HG03103 (cell line): Measurements from ENCODE around the gene CEP83.
"Not testable (repeated sequence)": the region's sequence is repeated elsewhere in the genome, so short reads cannot be mapped to it uniquely, and the experiment has no call there.

Source experiments
- ATAC-seq: cut with Tn5 transposase; IDR thresholded peaks from one replicate; pipeline ENCODE4 v1.9.1; 2021; ENCODE audit warnings: low read depth; ENCODE audit not compliant: unreplicated experiment

The CEP83 gene

DNA sequence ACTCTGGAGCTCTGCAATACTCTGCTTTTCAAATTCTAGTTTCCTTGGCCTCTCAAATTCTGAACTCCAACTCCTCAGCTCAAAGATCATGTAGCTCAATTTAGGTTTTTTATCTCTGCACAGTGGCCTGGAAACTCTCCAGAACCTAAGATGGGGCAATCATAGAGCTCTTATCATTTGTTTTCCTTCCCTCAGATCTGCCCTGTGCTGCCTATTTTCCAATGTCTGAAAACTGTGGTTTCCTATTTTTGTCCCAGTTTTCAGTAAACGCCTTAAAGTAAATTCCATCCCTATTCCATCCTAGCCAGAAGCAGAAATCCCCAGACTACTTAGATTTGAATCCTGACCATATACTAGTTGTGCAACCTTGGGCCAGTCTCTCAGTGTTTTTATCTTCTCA is 73.2 kb downstream of the CEP83 start:
- ATAC-seq = no peak

DNA sequence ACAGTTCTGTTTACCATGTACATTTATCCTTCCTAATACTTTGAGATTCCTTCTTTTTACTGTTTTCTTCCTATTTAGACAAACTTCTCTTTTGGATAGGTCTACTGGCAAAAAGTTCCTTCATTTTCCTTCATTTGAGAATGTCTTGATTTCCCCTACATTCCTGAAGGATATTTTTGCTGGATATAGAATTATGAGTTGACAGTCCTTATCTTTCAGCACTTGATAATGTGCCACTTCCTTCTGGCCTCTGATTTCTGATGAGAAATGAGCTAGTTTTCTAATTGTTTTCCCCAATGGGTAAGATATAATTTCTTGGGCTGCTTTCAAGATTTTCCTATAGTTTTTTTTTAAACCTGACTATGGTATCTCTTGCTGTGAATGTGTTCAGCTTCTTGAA is 75.6 kb downstream of the CEP83 start:
- ATAC-seq = no peak

DNA sequence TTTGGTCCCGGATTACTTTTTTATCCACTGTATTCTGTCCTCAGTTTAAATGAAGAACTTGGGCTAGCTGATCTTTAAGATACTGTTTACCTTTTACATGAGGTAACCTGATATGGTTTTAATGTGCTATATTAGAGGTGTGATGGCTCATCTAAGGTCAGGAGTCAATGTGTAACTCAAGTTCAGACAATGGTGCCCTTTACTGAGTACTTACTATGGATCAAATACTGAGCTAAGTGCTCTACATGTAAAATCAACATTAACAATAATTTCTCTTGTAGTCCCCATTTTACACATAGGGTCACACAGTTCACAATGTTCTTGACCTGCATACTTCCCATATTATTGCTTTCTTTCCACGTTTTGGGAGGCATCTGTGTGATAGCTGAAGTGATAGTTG is 79.2 kb downstream of the CEP83 start:
- no peak for ATAC-seq

DNA sequence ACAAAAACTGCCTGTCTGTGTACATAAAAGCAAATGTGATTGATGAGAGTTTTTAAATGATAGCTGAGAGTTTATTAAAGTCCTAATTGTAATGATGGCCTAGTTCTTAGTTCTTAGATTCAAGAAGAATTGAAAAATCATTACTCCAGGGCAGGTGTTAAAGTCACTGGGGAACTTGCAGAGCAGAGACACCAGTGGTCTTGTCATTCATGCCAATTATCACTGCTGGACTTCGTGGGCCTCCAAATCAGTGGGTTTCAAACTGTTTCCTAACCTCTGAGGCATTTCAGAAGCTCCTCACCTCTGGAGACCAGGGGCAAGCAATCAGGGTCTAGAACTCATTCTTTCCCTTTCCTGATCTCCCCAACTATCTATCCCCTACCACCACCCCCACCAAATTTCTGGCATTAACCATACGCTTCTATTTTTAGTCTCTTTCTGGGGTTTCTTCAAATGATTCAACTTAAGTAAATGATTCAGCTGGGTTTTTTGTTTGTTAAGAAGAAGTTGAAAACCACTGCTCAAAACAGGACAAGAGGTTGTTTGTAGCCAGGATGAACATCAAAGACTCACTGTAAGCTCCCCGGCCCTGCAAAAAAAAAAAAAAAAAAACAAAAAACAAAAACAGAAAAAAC is 80.1 kb downstream of the CEP83 start:
- ATAC-seq = no peak

DNA sequence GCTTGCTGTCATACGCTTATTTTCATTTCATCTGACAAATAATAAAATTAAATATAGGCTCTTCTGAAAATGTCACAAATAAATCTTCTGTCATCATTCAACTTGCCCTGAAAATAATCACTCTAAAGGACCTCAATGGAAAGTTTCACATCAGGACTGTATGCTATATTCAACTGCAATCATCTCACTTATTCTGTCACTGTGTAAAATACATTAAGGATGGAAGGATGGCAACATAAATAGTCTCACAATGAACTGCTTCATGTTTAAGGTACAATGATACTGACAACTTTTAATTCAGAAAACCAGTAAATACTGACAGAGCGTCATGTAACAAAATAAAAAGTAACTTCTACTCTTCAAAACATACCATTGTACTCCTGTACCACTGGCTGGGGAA is 82.1 kb downstream of the CEP83 start:
- ATAC-seq = no peak

DNA sequence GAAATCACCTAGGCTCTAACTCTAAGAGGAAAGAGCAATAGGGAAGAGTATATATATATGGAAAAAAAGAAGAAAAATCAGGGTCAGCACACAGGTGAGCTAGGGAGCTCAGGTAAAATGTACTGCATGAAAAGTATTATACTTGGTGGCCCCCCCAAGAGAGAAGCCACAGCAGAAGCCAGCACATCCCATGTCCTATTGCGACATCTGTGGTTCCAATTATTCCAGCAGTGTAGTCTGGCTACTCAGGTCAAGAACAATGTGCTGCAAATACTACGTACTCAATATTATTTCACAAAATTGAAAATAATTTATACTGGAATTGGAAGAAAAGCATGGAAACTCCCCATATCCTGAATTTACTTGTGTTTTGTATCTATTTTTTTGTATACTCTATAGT is 85.5 kb downstream of the CEP83 start:
- ATAC-seq = no peak

DNA sequence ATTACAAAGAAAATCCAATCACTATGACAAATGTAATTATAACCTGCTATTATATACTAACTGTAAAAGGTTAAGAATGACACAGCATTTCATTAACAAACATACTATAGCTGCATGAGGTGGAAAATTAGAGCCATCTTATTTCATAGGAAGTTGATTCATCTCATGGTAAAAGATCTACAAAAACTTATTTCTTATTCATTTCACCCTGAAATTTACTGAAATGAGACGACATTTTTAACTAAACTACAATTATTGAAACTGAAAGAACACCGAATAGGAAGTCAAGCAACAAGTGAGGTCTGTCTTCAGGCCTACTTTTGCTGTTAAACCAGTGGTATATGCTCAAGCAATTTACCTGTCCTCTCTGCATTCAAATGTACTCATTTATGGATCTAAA is 87.2 kb downstream of the CEP83 start:
- ATAC-seq = no peak

DNA sequence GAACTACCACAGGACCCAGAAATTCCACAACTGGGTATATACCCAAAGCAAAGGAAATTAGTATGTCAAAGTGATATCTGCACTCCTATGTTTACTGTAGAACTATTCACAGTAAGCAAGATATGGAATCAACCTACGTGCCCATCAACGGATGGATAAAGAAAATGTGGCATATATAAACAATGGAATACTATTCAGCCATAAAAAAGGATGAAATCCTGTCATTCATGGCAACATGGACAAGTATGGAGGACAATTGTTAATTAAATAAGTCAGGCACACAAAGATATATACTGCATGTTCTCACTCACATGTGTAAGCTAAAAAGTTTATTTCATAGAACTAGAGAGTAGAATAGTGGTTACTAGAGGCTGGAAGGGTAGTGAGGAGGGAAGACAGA is 97.0 kb downstream of the CEP83 start:
- ATAC-seq = no peak

DNA sequence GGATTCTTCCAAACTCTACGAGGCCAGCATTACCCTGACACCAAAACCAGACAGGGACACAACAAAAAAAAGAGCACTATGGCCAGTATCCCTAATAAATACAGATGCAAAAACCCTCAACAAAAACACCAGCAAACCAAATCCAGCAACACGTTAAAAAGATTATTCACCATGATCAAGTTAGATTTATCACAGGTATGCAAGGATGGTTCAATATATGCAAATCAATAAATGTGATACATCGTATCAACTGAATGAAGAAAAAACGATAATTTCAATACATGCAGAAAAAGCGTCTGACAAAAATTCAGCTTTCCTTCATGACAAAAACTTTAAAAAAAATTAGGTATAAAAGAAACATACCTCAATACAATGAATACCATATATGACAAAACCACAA is 99.9 kb downstream of the CEP83 start:
- ATAC-seq = no peak

DNA sequence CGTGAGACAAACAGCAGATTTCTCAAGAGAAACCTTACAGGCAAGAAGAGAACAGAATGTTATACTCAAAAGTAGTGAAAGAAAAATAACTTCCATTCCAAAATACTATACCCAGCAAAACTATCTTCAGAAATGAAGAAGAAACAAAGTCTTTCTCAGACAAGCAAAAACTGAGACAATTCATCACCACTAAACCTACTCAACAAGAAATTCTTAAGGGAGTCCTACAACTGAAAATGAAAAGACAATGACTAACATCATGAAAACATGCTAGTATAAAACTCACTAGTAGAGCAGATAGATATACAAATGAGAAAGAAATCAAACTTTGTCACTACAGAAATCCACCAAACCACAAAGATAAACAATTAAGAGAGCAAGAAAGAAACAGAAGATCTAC is 106.5 kb downstream of the CEP83 start:
- no peak for ATAC-seq

DNA sequence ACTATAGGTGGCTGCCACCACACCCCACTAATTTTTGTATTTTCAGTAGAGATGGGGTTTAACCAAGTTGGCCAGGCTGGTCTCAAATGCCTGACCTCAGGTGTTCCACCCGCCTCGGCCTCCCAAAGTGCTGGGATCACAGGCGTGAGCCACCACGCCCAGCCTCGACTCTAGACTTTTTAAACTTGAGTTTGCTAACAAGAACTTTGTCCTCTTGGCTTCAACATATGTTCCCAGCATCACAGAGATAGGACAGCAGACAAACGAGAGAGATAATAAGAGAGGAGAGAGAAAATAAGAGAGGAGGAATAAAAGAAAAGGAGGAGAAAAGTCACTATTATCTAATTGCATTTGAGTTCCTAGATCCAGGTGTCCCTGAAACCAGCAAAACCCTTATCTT is 119.1 kb downstream of the CEP83 start:
- ATAC-seq = no peak

DNA sequence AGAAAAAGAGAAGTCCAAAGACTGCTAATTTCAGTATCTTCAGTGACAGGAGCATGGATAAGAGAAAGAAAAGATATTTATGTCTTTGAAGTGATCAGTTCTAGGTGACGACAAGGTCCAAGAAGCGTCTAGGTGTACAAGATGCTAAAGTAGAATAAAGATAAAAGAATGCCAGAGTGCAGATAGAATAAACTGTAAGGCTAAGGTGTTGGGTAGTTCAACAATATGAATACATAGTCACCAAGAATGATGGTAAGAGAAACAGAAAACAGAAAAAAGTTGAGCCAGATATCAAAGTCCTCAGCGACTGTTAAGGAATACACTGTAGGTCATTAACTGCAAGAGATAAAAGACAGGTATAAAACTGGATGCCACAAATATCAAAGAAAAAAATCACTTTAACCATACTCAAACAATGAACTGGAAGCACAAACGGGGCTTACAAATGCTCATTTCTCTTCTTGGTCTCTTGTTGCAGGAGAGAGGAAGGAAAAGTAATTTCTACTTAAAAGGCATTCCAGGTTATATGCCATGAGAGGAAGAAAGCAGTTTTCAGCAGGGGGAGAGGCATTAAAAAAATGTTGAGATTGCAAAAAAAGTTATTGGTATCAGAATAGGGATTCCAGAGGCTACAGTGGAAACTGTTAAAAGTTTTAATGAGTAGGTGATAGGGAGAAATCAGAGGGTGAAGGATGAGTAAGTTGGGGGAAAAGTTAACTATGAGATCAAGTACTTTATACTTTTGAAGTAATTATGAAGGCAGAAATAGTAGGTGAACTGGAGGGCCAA is 121.5 kb downstream of the CEP83 start:
- no peak for ATAC-seq

DNA sequence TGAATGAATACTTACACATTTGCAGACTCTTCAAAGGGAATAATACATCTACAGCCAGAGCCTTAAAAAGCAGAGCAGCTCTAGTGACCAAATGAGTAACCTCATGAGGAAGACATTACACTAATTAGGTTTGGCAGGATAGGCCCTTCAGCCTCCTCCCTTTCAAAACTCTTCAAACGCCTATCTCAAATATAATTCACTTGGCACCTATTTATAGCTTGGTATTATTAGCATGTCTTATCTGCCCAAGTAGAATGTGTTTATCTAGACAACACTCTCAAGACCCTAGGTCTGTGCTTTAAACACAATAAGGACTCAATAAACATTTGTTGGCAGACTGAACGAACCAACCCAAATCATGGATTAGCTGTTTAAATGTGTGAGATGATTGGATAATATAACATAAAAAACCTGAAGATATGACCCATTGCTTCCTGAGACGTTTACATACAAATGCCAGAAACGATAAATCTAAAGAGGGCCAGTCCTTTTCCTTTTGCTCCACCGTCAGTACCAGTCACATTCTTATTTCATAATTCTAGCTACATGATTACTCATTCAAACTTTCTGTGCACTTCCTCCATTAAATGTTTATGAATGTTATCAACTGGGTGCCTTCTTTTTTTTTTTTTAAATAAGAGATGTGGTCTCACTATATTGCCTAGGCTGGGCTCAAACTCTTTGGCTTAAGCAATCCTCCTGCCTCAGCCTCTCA is 123.3 kb downstream of the CEP83 start:
- no peak for ATAC-seq

DNA sequence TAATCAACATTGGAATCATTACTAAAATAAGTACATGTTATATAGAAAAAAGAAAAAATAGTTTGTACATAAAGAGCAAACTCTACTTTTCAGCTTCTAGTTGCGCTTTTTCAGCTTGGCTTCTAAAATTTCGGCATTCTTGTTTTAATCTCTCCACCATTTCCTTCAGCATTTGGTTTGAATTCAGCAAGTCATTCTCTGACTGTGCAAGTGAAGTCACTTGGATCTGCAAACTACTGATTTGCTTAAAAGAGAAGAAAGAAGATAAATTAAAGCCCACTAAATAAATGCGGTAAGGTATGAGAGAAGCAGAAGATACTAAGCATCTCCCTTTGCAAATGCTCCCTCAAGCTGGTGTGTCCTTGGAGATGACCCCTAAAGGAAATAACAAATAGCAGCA is 126.3 kb downstream of the CEP83 start:
- no peak for ATAC-seq

DNA sequence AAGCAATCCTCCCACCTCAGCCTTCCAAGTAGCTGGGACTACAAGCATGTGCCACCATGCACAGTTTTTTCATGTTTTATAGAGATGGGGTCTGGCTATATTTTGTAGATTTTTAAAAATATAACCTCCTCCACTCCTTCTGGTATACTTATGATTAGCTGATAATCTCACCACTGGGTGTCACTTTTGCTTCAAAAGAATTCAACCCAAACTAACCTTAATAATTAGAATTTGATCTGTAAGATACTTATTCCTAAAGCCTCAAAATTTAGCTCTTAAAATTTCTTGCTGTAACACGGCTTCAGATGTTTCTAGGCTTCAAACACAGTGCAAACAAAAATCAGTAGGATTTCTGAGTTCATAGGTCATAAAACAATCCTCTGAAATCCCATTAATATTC is 130.3 kb downstream of the CEP83 start:
- ATAC-seq = no peak

DNA sequence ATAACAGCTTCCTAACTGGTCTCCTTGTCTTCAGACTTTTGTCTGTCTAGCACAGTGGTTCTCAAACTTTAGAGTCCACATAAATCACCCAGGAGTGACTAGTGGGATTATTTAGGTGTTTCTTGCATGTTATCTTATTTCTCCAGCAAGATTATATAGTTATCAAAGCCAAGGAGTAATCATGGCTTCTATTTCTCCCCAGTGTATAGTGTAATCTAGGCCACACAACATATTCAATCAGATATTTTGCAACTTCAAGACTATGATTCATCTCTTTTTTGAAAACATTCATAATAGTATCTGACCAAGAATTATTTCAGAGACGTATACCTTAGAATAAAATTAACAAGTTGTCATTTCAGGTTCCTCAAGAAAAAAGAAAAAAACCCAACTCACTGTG is 131.9 kb downstream of the CEP83 start:
- ATAC-seq = no peak

DNA sequence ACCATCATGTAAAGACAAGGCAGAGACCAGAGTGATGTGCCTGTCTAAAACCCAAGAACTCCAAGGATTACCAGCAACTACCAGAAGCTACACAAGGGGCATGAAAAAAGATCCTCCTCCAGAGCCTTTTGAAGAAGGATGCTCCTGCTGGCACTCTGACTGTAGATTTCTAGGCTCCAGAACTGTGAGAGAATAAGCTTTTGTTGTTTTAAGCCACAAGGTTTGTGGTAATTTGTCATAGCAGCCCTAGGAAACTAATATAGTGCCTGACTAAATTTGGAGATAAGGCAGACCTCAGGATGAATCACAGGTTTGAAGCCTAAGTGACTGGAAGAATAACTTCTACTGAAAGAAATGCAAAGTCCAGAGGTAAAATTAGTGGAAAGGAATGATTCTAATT is 132.9 kb downstream of the CEP83 start:
- no peak for ATAC-seq

DNA sequence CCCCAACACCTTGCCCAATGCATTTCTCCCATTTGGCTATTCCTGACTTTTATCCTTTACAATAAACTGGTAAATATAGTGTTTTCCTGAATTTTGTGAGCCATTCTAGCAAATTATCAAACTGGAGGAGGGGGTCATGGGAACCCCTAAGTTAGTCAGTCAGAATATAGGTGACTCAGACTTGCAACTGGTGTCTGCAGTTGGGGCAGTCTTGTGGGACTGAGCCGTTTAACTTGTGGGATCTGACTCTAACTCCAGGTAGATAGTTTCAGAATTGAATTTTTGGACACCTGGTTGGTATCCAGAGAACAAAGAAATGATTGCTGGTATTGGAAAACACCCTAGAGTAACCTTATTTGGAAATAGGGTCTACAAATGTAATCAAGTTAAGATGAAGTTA is 133.4 kb downstream of the CEP83 start:
- ATAC-seq = no peak

DNA sequence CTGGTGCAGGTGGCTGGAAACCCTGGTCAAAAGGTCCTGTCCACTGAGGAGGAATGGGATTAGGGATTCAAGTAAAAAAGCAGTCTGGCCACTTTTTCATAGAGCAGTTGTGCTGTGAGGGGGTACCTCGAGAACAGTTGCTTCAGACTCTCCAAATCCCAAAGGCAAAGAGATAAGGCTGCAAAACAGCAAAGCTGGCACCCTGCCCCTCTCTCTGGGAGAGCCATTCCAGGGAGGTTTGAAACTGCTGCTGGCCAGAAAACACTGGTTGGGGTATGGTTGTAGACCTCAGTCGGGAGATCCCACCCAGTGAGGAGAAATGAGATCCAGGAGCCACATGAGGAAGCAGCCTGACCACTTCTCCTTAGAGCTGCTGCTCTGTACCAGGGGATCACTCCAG is 137.3 kb downstream of the CEP83 start:
- no peak for ATAC-seq

DNA sequence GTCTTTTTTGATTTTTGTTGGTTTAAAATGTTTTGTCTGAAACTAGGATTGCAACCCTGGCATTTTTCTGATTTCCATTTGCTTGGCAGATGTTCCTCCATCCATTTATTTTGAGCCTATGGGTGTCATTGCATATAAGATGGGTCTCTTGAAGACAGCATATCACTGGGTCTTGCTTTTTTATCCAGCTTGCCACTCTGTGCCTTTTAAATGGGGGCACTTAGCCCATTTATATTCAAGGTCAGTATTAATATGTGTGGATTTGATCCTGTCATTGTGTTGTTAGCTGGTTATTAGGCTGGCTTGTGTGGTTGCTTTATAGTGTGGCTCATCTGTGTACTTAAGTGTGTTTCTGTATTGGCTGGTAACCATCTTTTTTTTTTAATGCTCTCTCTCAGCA is 139.6 kb downstream of the CEP83 start:
- ATAC-seq = no peak

DNA sequence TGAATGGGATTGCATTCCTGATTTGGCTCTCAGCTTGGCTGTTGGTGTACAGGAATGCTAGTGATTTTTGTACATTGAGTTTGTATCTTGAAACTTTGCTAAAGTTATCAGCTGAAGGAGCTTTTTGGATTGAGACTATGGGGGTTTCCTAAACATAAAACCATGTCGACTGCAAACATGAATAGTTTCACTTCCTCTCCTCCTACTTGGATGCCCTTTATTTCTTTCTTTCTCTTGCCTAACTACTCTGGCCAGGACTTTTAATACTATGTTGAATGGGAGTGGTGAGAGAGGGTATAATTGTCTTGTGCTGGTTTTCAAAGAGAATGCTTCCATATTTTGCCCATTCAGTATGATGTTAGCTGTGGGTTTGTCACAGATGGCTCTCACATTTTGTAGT is 141.5 kb downstream of the CEP83 start:
- no peak for ATAC-seq

DNA sequence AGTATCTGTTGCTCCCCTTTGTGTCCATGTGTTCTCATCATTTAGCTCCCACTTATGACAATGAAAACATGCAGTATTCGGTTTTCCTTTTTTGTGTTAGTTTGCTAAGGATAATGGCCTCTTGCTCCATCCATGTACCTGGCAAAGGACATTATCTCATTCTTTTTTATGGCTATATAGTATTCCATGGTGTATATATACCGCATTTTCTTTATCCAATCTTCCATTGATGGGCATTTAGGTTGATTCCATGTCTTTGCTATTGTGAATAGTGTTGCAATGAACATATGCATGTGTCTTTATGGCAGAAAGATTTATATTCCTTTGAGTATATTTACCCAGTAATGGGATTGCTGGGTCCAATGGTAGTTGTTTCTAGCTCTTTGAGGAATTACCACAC is 143.1 kb downstream of the CEP83 start:
- not testable (repeated sequence) for ATAC-seq
